Measurements from ENCODE around the gene ATG101.
A peak's percentile ranks its signal among the peaks of the same experiment; 100 is the strongest.

ATG101 gene

DNA sequence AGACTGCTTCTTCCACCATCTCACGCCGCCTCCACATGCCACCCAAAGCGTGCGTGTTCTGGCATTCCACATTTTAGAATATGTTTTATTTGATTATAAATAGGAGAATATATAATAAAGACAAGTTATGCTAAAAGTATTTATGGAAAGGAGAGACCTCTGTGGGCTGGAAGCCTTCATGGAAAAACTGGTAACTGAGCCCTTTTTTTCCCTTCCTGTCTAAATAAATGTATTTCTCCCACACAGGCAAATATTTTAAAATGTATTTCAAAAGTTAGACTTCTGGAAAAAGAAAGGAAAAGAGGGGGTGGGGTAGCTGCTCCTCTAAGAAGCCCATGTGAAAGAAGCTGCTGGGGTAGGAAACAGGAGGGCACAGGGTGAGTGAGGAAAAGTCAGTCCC, 34.6 kb upstream of the ATG101 start:
- TF ChIP-seq, protein P1, sequence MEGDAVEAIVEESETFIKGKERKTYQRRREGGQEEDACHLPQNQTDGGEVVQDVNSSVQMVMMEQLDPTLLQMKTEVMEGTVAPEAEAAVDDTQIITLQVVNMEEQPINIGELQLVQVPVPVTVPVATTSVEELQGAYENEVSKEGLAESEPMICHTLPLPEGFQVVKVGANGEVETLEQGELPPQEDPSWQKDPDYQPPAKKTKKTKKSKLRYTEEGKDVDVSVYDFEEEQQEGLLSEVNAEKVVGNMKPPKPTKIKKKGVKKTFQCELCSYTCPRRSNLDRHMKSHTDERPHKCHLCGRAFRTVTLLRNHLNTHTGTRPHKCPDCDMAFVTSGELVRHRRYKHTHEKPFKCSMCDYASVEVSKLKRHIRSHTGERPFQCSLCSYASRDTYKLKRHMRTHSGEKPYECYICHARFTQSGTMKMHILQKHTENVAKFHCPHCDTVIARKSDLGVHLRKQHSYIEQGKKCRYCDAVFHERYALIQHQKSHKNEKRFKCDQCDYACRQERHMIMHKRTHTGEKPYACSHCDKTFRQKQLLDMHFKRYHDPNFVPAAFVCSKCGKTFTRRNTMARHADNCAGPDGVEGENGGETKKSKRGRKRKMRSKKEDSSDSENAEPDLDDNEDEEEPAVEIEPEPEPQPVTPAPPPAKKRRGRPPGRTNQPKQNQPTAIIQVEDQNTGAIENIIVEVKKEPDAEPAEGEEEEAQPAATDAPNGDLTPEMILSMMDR (IDR thresholded peaks at IDR 0.05) = no peak
- Histone ChIP-seq H3K27ac (peak overlapping the region; percentile 91 to 99), H3K4me3 (no peak overlapping the region)
- DNase-seq (ENCODE audit: low spot score) = no peak

DNA sequence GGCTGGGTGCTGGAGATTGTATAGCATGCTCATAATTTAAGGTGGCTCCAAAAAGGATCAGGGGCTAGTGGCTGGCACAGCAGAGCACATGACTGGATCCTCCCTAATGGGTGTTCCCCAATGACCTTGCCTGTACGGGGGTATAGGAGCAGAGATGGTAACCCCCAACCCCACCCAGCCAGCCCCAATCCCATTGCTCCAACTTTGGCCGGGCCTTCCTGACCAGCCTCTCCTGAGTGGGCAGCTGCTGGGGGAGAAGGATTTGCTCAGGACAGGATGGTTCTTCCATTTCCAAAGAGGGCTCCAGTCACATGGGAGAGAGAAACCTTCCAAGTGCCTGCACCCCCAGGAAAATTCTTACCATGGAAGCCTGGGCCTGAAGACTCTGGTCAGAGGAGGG, 33.9 kb upstream of the ATG101 start:
- Histone ChIP-seq H3K27ac (peak overlapping the region; percentile 91 to 99), H3K4me3 (no peak overlapping the region)
- TF ChIP-seq, protein P1 (IDR thresholded peaks at IDR 0.05) = no peak
- no peak for DNase-seq (ENCODE audit: low spot score)

GRCh38 chr12:52036587-52037171, 33.1 kb upstream of the ATG101 start:
- Histone ChIP-seq H3K27ac (peak overlapping the region; percentile 91 to 99), H3K4me3 (peak overlapping the region; percentile 93)
- no peak for DNase-seq (ENCODE audit: low spot score)
- TF ChIP-seq, protein P1 (IDR thresholded peaks at IDR 0.05) = no peak

DNA sequence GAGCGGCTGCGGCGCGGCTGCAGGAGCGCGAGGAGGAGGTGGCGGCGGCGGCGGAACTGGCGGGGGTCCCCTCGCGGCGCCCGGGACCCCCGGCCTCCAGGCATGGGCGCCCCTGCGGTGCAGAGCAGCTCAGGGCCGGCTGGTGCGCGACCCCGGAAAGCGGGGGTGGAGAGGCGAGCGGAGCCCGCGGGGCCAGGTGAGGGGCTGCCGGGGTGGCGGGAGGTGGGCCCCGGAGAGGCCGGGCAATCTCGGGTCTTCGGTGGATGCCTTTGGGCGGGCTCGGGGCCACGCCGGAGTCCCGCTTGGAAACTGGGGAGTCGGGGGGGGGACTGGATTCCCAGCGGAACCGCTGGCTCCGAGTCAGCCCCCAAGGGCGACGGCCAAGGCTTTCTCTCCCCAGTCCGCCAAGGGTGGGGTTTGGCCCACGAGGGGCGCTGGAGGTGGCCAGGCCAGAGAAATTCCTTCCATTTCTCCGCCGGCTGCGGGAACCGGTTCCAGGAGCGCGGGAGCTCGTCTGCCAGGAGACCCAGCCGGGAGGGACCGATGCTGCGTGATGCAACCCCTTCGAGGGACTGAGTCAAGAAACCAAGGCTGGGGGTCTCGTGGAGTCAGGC, 32.4 kb upstream of the ATG101 start:
- TF ChIP-seq, protein P1 (IDR thresholded peaks at IDR 0.05) = no peak
- Histone ChIP-seq H3K27ac (peak overlapping the region; percentile 98 to 99), H3K4me3 (peak overlapping the region; percentile 93)
- DNase-seq (ENCODE audit: low spot score) = no peak

DNA sequence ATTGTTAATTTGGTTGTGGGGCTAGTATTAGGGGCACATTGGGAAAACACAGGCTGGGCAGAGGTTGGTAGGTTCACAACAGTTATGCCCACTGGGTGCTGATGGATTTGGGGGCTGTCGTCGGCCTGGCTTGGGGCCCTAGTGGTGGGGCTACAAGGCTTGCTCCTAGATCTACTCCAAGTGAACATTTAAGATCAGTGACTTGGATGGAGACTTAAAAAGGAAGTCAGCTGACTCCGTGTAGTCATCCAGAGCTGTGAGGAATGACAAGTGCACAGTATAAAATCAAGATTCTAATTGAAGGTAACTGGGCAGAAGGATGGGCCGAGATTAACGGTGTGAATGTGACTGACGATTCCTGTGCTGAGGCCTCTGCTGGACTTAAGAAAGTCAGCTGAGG, 31.3 kb upstream of the ATG101 start:
- Histone ChIP-seq H3K27ac (peak overlapping the region; percentile 98 to 99), H3K4me3 (peak overlapping the region; percentile 93)
- DNase-seq (ENCODE audit: low spot score) = no peak
- TF ChIP-seq, protein P1 (IDR thresholded peaks at IDR 0.05) = no peak

- TF ChIP-seq, protein P1 (IDR thresholded peaks at IDR 0.05) = no peak
- no peak overlapping the region for H3K4me3 ChIP-seq
- DNase-seq (ENCODE audit: low spot score) = no peak
- H3K27ac ChIP-seq = peak overlapping the region; percentile 92 to 99
Measured at GRCh38 chr12:52041035-52041434, 28.7 kb upstream of the ATG101 start.

DNA sequence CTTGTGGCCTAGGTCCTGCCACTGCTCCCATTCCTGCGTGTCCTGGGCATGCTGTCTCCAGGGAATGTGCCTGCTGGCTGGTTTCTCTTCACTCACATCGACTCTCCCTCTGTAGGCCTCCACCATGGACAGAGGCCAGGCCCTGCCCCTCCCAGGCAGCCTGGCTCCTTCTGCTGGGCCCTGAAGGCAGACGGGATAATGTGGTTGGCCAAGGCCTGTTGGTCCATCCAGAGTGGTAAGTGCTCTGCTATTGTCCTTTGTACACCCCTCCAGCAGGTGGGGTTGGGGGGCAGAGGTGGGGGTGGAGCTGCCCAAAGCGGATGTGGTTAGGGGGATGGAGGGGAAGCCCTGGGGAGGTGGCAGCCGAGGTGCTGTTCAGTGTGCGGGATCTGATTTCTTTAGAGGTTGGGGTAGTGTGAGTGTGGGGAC, 28.1 kb upstream of the ATG101 start:
- TF ChIP-seq, protein P1 (IDR thresholded peaks at IDR 0.05) = no peak
- no peak overlapping the region for H3K4me3 ChIP-seq
- peak overlapping the region; percentile 92 to 99 for H3K27ac ChIP-seq
- no peak for DNase-seq (ENCODE audit: low spot score)
